Central memory CD8-positive, alpha-beta T cell (primary cell): ENCODE measurements around the gene POU3F4.

Experiments
- ATAC-seq: fragments of 150-1000 bp; cut with Tn5 transposase; replicated peaks from 2 replicates; pipeline ENCODE4 v1.10.0; 2022; ENCODE audit warnings: mild to moderate bottlenecking, moderate FRiP score, moderate number of reproducible peaks; ENCODE audit not compliant: poor library complexity, severe bottlenecking; ENCODE audit errors: extremely low read depth
- DNase-seq, 2 donors: peaks; one replicate each; pipeline ENCODE4 v3.0.0; 2021; ENCODE audit warnings: low spot score in 2 of 2
- H3K27ac Mint-ChIP-seq: one replicate; pipeline ENCODE4 v1.8.0; 2022; ENCODE audit warnings: low read depth, mild to moderate bottlenecking, moderate library complexity, mixed read lengths
- H3K27me3 Mint-ChIP-seq: one replicate; pipeline ENCODE4 v1.8.0; 2022; ENCODE audit warnings: mixed read lengths
- H3K36me3 Mint-ChIP-seq: one replicate; pipeline ENCODE4 v1.8.0; 2022; ENCODE audit warnings: mild to moderate bottlenecking, moderate library complexity, mixed read lengths; ENCODE audit not compliant: insufficient read depth
- H3K4me1 Mint-ChIP-seq: one replicate; pipeline ENCODE4 v1.8.0; 2022; ENCODE audit warnings: mixed read lengths
- H3K4me3 Mint-ChIP-seq: one replicate; pipeline ENCODE4 v1.8.0; 2022; ENCODE audit warnings: mild to moderate bottlenecking, moderate library complexity, mixed read lengths
- H3K9me3 Mint-ChIP-seq: one replicate; pipeline ENCODE4 v1.8.0; 2022; ENCODE audit warnings: mixed read lengths

The POU3F4 gene

DNA sequence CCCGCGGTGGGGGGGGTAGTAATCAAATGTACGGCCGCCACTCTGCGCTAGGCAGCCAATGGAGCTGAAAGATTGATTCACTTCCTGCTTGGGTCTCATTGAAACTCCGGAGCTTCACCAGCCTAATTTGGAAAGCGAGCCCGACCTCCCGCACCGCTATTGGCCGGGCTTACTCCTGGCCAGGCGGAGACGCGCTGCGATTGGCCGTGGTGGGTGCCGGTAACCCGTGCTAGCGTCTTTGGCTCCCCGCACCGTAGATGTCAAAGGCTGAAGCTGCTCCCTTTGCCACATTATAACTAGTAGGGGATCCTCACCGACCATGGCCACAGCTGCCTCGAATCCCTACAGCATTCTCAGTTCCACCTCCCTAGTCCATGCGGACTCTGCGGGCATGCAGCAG is at the start of gene POU3F4:
TSS of gene POU3F4 (plus strand) at position 285 of the 400 bp plus-strand sequence. CDS start at position 320, 35 bp downstream.
- no peak within 1 kb of the TSS for H3K27ac Mint-ChIP-seq
- H3K4me1 Mint-ChIP-seq: no peaks in the 10 kb centered on the region

DNA sequence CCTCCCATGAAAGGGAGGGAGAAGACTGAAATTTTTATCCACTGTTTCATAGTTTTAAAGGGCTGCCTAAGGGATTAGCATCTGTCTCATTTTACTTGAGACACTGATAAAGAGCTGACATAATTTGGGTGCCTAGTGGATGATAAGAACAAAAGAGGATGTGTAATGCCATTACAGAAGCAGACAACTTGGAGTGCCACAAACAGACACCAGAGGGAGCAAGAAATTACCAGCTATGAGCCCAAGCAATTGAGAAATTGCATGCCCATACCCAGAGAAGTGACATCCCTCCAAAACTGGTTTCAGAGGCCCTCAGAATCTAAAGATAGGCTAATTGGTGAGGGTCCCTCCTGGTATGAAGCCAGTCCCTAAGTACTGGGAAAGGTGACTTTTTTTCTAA is 38.5 kb upstream of the POU3F4 start:
- Mint-ChIP-seq H3K4me1 (no peaks in the 10 kb centered on the region), H3K9me3 (no peaks in the 10 kb centered on the region), H3K4me3 (no peak overlapping the region), H3K36me3 (no peaks in the 10 kb centered on the region), H3K27me3 (no peaks in the 10 kb centered on the region), H3K27ac (no peak overlapping the region)
- no peak for ATAC-seq
- DNase-seq: no peak

More for the DNA sequence above, at the start of gene POU3F4:
- ATAC-seq: no peak
- H3K36me3 Mint-ChIP-seq: no peaks in the 10 kb centered on the region
- no peak for DNase-seq
- no peak within 1 kb of the TSS for H3K4me3 Mint-ChIP-seq
- H3K27me3 Mint-ChIP-seq: peaks cover 75% of the 10 kb centered on the region
- no peaks in the 10 kb centered on the region for H3K9me3 Mint-ChIP-seq

DNA sequence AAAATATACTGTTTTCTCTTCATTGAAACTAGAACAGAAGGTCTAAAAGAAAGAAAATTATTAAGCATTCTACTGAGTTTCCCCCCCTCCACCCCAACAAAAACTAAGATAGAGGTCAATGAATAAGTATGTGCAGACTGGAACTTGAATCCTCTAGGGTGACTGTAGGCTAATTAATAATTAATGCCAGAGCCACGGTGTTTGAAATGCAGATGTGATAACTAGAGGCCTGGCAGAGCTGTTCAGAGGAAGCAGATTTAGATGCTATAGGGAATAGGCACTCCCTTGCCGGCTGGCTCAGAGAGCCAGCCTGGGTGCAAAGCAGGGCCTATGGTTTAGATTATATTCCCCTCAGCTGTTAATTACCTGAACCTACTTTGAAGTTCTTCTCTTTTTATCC is 12.2 kb upstream of the POU3F4 start:
- no peaks in the 10 kb centered on the region for H3K9me3 Mint-ChIP-seq
- ATAC-seq (no peak), DNase-seq (no peak)
- no peaks in the 10 kb centered on the region for H3K4me1 Mint-ChIP-seq
- no peaks in the 10 kb centered on the region for H3K27me3 Mint-ChIP-seq
- no peak overlapping the region for H3K27ac Mint-ChIP-seq
- H3K4me3 Mint-ChIP-seq: no peak overlapping the region
- H3K36me3 Mint-ChIP-seq: no peaks in the 10 kb centered on the region

DNA sequence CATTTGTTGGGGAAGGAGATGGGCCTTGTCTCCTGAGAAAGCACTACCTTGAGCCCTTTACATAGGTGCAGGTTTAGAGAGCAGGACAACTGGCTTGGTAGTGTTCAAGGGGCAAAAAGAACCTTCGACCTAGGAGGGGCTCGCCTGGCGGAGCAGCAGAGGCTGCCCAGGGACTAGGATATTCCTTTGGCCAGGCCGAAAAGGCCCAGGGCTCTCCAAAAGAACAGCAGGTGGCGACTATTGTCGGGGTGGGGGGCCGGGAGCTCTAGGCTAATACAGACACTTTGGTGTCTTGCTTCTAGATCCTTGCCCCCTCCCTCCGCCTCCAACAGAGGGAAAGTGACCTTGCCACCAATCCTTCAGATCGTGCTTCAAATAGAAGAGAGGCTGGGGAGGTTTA is 7.1 kb upstream of the POU3F4 start:
- Mint-ChIP-seq H3K27me3 (peaks cover 25% of the 10 kb centered on the region), H3K9me3 (no peaks in the 10 kb centered on the region), H3K4me3 (no peak overlapping the region)

DNA sequence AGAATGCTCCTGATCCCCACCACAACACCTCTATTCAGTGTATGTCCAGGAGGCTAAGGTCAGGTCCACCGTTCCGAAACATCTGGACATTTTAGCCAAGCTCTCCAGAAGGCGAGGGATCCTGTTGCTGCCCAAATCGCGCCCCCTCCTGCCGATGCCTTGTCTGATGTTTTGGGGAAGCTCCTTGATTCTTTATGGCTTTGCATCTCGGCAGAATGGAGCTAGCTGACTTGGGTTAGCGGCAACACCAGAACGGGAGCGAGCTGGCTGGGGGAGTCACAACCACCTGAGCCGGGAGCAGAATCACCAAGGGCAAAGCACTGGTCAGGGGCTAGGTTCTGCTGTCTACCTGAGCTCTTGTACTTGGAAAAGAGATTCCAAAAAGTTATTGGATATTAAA is 6.6 kb upstream of the POU3F4 start:
- DNase-seq (no peak), ATAC-seq (no peak)
- peaks cover 25% of the 10 kb centered on the region for H3K27me3 Mint-ChIP-seq
- no peak overlapping the region for H3K4me3 Mint-ChIP-seq
- H3K27ac Mint-ChIP-seq: no peak overlapping the region
- H3K36me3 Mint-ChIP-seq: no peaks in the 10 kb centered on the region
- no peaks in the 10 kb centered on the region for H3K4me1 Mint-ChIP-seq
- H3K9me3 Mint-ChIP-seq: no peaks in the 10 kb centered on the region

More for the DNA sequence above, 7.1 kb upstream of the POU3F4 start:
- no peaks in the 10 kb centered on the region for H3K36me3 Mint-ChIP-seq
- no peaks in the 10 kb centered on the region for H3K4me1 Mint-ChIP-seq
- no peak for ATAC-seq
- no peak overlapping the region for H3K27ac Mint-ChIP-seq
- no peak for DNase-seq

DNA sequence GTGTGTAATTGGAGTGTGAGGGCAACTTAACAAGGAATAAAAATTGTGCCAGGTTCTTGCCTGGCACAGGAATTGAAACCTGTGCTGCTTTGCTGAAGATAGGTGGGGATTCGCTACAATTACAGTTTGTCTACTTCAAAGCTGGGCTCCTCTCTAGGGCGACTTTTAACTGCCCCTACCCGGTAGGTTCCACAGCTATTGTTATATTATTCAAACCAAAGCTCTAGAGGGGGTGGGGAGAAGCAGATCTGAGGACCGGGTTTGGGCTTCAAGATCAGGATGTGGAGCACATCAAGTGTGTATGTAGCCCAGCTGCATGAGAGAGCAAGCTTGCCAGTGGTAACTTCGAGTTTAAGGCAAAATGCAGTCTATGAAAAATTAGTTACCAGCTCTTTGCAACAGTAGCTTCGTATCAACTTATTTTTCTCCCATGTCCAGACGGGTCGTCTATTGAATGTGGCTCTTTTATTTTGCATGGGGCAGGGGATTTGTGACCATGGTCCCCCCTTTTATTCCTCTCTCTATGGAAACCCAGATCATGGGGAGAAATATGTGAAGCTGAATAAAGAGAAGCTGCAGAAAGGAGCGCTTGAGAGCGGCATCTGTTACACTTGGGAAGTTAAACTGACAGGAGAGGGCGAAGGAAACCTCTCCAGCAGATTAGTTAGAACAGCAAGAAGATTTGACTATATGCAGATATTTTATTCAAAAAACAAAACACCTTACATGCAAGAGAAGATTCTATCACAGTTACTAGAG is 3.2 kb upstream of the POU3F4 start:
- Mint-ChIP-seq H3K36me3 (no peaks in the 10 kb centered on the region), H3K9me3 (no peaks in the 10 kb centered on the region), H3K27me3 (peaks cover 48% of the 10 kb centered on the region), H3K4me3 (no peak overlapping the region), H3K27ac (no peak overlapping the region), H3K4me1 (no peaks in the 10 kb centered on the region)
- no peak for DNase-seq
- ATAC-seq: no peak

DNA sequence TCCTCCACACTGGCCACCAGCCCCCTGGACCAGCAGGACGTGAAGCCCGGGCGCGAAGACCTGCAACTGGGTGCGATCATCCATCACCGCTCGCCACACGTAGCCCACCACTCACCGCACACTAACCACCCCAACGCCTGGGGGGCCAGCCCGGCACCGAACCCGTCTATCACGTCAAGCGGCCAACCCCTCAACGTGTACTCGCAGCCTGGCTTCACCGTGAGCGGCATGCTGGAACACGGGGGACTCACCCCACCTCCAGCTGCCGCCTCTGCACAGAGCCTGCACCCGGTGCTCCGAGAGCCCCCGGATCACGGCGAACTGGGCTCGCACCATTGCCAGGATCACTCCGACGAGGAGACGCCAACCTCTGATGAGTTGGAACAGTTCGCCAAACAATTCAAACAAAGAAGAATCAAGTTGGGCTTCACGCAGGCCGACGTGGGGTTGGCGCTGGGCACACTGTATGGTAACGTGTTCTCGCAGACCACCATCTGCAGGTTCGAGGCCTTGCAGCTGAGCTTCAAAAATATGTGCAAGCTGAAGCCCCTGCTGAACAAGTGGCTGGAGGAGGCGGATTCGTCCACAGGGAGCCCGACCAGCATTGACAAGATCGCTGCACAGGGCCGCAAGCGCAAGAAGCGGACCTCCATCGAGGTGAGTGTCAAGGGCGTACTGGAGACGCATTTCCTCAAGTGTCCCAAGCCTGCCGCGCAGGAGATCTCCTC is 600 bp downstream of the POU3F4 start:
- H3K4me1 Mint-ChIP-seq: no peaks in the 10 kb centered on the region
- no peaks in the 10 kb centered on the region for H3K36me3 Mint-ChIP-seq
- no peaks in the 10 kb centered on the region for H3K9me3 Mint-ChIP-seq
- no peak overlapping the region for H3K27ac Mint-ChIP-seq
- no peak overlapping the region for H3K4me3 Mint-ChIP-seq
- no peak for DNase-seq
- no peak for ATAC-seq
- peaks cover 68% of the 10 kb centered on the region for H3K27me3 Mint-ChIP-seq

DNA sequence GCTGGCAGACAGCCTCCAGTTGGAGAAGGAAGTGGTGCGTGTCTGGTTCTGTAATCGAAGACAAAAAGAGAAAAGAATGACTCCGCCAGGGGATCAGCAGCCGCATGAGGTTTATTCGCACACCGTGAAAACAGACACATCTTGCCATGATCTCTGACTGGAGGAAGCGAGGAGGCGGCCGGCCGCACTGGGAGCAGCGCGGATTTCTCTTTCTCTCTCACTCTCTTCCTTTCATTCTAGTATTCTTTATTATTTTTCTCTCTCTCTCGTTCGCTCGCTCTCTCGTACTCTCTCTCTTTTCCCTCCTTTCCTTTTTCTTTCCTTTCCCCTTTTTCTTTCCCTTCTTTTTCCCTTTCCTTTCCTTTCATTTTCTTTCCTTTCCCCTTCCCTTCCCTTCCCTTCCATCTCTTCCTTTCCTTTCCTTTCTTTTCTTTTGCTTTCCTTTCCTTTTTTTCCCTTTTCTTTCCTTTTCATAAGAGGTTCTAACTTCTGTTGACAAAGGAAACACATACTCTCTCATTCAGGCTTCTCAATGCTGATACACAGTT is 1.2 kb downstream of the POU3F4 start:
- Mint-ChIP-seq H3K9me3 (no peaks in the 10 kb centered on the region), H3K27me3 (peaks cover 62% of the 10 kb centered on the region), H3K4me1 (no peaks in the 10 kb centered on the region), H3K27ac (no peak overlapping the region), H3K4me3 (peak overlapping the region; percentile 10), H3K36me3 (no peaks in the 10 kb centered on the region)
- no peak for DNase-seq
- ATAC-seq: no peak

DNA sequence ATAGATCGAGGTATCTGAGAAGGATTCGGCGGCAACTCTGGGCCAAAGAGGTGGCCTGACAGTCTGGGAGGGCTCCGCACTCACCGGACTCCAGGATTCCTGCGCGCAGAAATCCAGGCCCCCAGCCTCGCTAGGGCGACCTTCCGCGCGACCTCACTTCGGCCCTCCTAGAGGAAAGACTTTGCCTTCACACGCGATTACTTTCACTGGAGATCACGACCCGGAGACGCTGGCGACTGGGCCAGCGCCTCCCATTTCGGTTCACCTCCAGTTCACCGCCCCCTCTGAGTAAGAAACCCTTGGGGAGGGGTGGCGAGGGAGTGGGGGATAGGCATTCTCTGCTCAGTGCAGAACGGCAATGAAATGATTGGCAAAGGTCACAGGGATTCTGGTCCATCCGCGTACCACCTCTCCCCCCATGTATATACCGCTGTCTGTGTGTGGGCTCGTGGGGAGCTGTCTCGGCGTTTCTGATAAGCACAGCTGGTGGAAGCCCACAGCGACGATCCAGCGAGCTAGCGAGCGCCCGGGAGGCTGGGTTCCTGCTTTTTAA is 2.5 kb downstream of the POU3F4 start:
- DNase-seq: no peak
- H3K4me1 Mint-ChIP-seq: no peaks in the 10 kb centered on the region
- no peak overlapping the region for H3K4me3 Mint-ChIP-seq
- no peaks in the 10 kb centered on the region for H3K9me3 Mint-ChIP-seq
- H3K27ac Mint-ChIP-seq: no peak overlapping the region
- ATAC-seq: no peak
- peaks cover 51% of the 10 kb centered on the region for H3K27me3 Mint-ChIP-seq
- H3K36me3 Mint-ChIP-seq: no peaks in the 10 kb centered on the region

DNA sequence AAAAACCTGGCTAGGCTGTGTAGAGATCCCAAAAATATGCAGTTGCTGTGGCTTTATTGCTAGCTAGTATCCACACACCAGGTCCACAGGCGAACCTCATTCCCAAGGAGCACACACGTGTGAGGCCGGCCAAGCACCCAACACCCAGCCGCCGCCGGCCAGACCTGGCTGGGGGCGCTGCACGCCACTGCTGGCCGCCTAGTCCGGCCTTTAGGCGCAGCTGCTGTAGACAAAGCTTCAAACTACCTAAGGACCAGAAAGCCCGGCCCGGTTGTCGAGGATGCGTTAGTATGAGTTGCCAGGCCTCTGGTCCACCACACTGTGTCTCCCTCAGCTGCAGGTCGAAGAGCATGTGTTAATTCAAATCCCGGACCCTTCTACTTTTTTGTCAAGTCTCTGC is 3.1 kb downstream of the POU3F4 start:
- H3K4me1 Mint-ChIP-seq: no peaks in the 10 kb centered on the region
- peaks cover 49% of the 10 kb centered on the region for H3K27me3 Mint-ChIP-seq
- H3K36me3 Mint-ChIP-seq: no peaks in the 10 kb centered on the region
- no peak for DNase-seq
- H3K4me3 Mint-ChIP-seq: no peak overlapping the region
- H3K27ac Mint-ChIP-seq: no peak overlapping the region
- no peak for ATAC-seq
- no peaks in the 10 kb centered on the region for H3K9me3 Mint-ChIP-seq

DNA sequence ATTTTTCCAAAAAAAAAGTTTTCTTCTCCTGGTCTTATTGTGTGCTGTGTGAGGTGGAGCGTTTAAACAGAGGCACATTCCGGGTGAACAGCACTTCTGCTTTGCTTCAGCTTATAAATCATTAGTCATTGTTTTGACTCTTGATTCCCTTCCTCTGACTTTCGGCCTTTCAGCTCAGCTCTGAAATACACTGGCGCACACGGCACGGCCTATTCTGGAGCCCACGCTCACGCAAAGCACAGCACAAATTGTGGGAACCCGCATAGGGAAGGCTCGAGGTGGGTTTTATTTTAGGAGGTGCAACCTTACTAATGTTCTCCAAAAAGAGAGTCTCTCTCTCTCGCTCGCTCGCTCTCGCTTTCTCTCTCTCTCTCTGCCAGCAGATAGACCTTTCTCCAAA is 4.0 kb downstream of the POU3F4 start:
- DNase-seq (no peak), ATAC-seq (no peak)
- Mint-ChIP-seq H3K27ac (no peak overlapping the region), H3K27me3 (peaks cover 47% of the 10 kb centered on the region), H3K4me1 (no peaks in the 10 kb centered on the region), H3K9me3 (no peaks in the 10 kb centered on the region), H3K4me3 (no peak overlapping the region), H3K36me3 (no peaks in the 10 kb centered on the region)

DNA sequence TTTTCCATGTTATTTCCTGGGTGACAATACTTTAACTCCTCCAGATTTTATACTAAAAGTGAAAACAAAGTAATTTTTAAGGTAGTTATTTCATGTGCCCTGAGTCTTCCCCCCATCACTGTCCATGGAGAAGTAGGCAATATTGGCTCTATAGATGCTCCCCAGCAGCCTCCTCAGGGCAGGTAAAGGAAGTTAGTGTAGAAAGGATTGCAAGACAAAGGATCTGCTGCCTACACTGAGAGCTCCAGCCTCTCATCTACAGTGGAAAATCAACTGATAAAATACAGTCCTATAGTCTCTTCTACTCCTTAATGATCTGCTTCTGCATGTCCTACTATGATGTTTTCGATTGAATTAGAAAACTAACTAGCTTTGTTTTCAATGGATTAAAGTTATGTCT is 8.5 kb downstream of the POU3F4 start:
- no peak for DNase-seq
- Mint-ChIP-seq H3K4me1 (no peaks in the 10 kb centered on the region), H3K36me3 (no peaks in the 10 kb centered on the region), H3K9me3 (no peaks in the 10 kb centered on the region), H3K4me3 (no peak overlapping the region), H3K27me3 (peaks cover 11% of the 10 kb centered on the region), H3K27ac (no peak overlapping the region)
- no peak for ATAC-seq

DNA sequence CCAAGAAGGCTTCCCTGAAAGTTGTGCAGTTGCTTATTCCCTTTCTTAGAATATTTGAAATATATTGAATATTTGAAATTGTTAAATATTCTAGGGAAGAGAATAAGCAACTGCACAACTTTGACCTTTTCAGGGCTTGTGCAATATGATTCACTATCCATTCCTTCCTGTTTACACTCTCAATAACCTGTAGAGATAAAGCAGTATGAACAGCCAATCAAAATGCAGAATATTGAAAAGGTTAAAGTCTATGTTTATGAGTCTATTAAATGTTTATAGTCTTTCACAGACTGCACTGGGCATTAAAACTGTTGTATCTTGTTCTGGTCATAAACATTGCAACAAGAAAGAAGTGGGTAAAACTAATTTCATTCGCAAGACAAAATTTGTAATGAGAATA is 13.8 kb downstream of the POU3F4 start:
- Mint-ChIP-seq H3K4me1 (no peaks in the 10 kb centered on the region), H3K4me3 (no peak overlapping the region), H3K9me3 (no peaks in the 10 kb centered on the region), H3K27ac (no peak overlapping the region), H3K27me3 (no peaks in the 10 kb centered on the region), H3K36me3 (no peaks in the 10 kb centered on the region)
- DNase-seq (no peak), ATAC-seq (no peak)
